ENCODE data around the gene ACOT9.
"Not testable (repeated sequence)": the region's sequence is repeated elsewhere in the genome, so short reads cannot be mapped to it uniquely, and the experiment has no call there.

The ACOT9 gene

GRCh38 chrX:23692166-23692565, 50.9 kb downstream of the ACOT9 start:
- DNase-seq (ENCODE audit: low read depth) = no peak

- DNase-seq (ENCODE audit: low read depth) = not testable (repeated sequence)
These were observed 66.6 kb downstream of the ACOT9 start for GRCh38 chrX:23676486-23676885.

GRCh38 chrX:23673108-23673507, 70.0 kb downstream of the ACOT9 start:
- DNase-seq (ENCODE audit: low read depth) = no peak

GRCh38 chrX:23670528-23670927, 72.5 kb downstream of the ACOT9 start:
- DNase-seq (ENCODE audit: low read depth) = no peak

GRCh38 chrX:23668335-23668734, 74.7 kb downstream of the ACOT9 start:
- no peak for DNase-seq (ENCODE audit: low read depth)

GRCh38 chrX:23667239-23668177, 75.6 kb downstream of the ACOT9 start, which contains the start of gene PRDX4:
Gene PRDX4, plus strand, starts transcription at chrX:23667493. Its CDS starts 78 bp downstream, at chrX:23667571.
- DNase-seq (ENCODE audit: low read depth) = peak; percentile 53

- no peak for DNase-seq (ENCODE audit: low read depth)
These were observed 76.8 kb downstream of the ACOT9 start for GRCh38 chrX:23666282-23666681.

- no peak for DNase-seq (ENCODE audit: low read depth)
These were observed 78.6 kb downstream of the ACOT9 start for GRCh38 chrX:23664496-23664895.

GRCh38 chrX:23662853-23663252, 80.2 kb downstream of the ACOT9 start:
- peak; percentile 10 for DNase-seq (ENCODE audit: low read depth)

- no peak for DNase-seq (ENCODE audit: low read depth)
These were observed 80.9 kb downstream of the ACOT9 start for GRCh38 chrX:23662187-23662586.

GRCh38 chrX:23661671-23662070, 81.4 kb downstream of the ACOT9 start:
- DNase-seq (ENCODE audit: low read depth) = no peak

GRCh38 chrX:23660766-23661132, 82.3 kb downstream of the ACOT9 start:
- no peak for DNase-seq (ENCODE audit: low read depth)

- not testable (repeated sequence) for DNase-seq (ENCODE audit: low read depth)
These were observed 82.9 kb downstream of the ACOT9 start for GRCh38 chrX:23660083-23660765.

- no peak for DNase-seq (ENCODE audit: low read depth)
These were observed 83.7 kb downstream of the ACOT9 start for GRCh38 chrX:23659339-23659738.

GRCh38 chrX:23656684-23657083, 86.4 kb downstream of the ACOT9 start:
- no peak for DNase-seq (ENCODE audit: low read depth)

GRCh38 chrX:23656091-23656490, 87.0 kb downstream of the ACOT9 start:
- DNase-seq (ENCODE audit: low read depth) = no peak

All from non-pigmented ciliary epithelial cell (primary cell).